ENCODE data around the gene CPXM2. TPM values are rescaled to one million over a fixed set of nuclear protein-coding genes. Genes with fewer than 3 reads are reported as not detected.

Gene CPXM2
- polyA plus RNA-seq, 2 of the 4 experiments (the other 2 are of a cell fraction), result not detected

DNA sequence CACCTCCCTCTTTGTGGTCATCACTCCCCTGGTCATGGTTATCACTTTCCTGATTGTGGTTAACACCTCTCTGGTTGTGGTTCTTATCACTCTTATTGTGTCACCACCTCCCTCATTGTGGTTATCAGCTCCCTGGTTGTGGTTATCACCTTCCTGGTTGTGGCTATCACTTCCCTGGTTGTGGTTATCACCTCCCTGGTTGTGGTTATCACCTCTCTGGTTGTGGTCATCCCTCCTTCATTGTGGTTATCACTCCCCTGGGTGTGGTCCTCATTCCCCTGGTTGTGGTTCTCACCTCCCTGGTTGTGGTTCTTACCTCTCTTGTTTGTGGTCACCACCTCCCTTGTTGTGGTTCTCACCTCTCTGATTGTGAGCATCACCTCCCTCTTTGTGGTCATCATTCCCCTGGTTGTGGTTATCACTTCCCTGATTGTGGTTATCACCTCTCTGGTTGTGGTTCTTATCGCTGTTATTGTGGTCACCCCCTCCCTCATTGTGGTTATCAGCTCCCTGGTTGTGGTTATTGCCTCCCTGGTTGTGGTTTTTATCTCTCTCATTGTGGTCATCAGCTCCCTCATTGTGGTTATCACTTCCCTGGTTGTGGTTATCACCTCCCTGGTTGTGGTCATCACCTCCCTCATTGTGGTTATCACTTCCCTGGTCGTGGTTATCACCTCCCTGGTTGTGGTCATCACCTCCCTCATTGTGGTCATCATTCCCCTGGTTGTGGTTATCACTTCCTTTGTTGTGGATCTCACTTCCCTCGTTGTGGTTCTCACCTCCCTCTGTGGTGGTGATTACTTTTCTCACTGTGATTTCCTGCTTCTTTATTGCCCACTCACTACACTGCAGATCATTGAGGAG is 118.7 kb downstream of the CPXM2 start:
- CTCF ChIA-PET, result no interaction called here
- Histone ChIP-seq H3K9me3 (no peaks in the 10 kb centered on the region), H3K4me3 (no peak overlapping the region), H3K27ac (no peak overlapping the region), H3K4me1 (no peaks in the 10 kb centered on the region), H3K4me2 (no peak overlapping the region)
- DNase-seq (ENCODE audit: low read depth in 1 of 2, low spot score in 1 of 2), result no peak
- ATAC-seq, result no peak
- 9% methylated on average over 3 of the region's 3 CpGs for WGBS (ENCODE audit: missing lambda C conversion rate)
- no peak for FAIRE-seq
- POLR2A ChIA-PET, result no interaction called here
- TF ChIP-seq CHD4 (IDR thresholded peaks at IDR 0.05; ENCODE audit: borderline replicate concordance), result no peak
- no peak for TF ChIP-seq PHF8 (IDR thresholded peaks at IDR 0.05; ENCODE audit: borderline replicate concordance, low read depth)
- no peak for TF ChIP-seq FOSL2 (IDR thresholded peaks at IDR 0.05)
- TF ChIP-seq FOSL2 (CRISPR knock-in tag; IDR thresholded peaks at IDR 0.05), result no peak
- no peak for TF ChIP-seq NFE2L2 (conservative IDR thresholded peaks at IDR 0.05; ENCODE audit: low read length)
- TF ChIP-seq SREBF2 (IDR thresholded peaks at IDR 0.05), result no peak
- no peak for TF ChIP-seq RFX5 (IDR thresholded peaks at IDR 0.05)
- TF ChIP-seq CBX8 (IDR thresholded peaks at IDR 0.05), result no peak
- TF ChIP-seq HDAC2 (IDR thresholded peaks at IDR 0.05), result no peak
- TF ChIP-seq BHLHE40 (IDR thresholded peaks at IDR 0.05; ENCODE audit: low read depth, low read length), result no peak
- TF ChIP-seq MAFK (IDR thresholded peaks at IDR 0.05; ENCODE audit: partially characterized antibody), result no peak

DNA sequence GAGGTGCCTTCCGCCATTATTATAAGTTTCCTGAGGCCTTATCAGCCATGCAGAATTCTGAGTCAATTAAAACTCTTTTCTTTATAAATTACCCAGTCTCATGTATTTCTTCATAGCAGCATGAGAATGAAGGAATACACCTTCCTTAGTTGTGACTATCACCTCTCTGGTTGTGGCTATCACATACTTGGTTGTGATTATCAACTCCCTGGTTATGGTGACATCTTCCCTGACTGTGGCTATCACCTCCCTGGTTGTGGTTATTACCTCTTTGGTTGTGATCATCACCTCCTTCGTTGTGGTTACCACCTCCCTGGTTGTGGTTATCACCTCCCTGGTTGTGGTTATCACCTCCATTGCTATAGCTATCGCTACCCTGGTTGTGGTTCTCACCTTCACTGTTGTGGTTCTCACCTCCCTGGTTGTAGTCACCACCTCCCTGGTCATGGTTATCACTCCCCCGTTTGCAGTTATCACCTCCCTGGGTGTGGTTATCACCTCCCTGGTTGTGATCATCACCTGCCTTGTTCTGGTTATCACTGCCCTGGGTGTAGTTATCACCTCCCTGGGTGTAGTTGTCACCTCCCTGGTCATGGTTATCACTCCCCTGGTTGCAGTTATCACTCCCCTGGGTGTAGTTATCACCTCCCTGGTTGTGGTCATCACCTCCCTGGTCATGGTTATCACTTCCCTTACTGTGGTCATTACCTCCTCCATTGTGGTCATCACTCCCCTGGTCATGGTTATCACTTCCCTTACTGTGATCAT is 119.5 kb downstream of the CPXM2 start:
- DNase-seq (ENCODE audit: low read depth in 1 of 2, low spot score in 1 of 2) (no peak), ATAC-seq (no peak), FAIRE-seq (no peak)
- ChIA-PET POLR2A (no interaction called here), CTCF (no interaction called here)
- Histone ChIP-seq H3K9me3 (no peaks in the 10 kb centered on the region), H3K4me3 (no peak overlapping the region), H3K4me2 (no peak overlapping the region), H3K4me1 (no peaks in the 10 kb centered on the region), H3K27ac (no peak overlapping the region)
- 13% methylated on average over 4 of the region's 4 CpGs for WGBS (ENCODE audit: missing lambda C conversion rate)
- no peak for TF ChIP-seq ZNF302 (CRISPR knock-in tag; IDR thresholded peaks at IDR 0.05)

DNA sequence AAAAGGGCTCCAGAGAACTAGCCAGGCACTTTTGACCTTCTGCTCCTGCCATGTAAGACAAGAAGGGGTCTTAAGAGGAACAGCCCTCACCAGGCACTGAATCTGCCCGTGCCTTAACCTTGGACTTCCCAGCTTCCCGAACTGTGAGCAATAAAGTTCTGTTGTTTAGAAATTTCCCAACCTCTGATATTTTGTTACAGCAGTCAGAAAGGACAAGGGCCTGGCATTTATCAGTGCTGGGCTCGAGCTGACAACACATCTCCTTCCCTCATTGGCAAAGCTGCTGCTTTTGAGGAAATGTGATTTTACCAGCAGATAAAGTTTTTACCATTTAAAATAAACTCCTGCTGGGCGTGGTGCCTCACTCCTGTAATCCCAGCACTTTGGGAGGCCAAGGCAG is 122.0 kb downstream of the CPXM2 start:
- Histone ChIP-seq H3K4me2 (no peak overlapping the region), H3K4me3 (no peak overlapping the region), H3K4me1 (no peaks in the 10 kb centered on the region), H3K27ac (no peak overlapping the region), H3K9me3 (no peaks in the 10 kb centered on the region)
- WGBS (ENCODE audit: missing lambda C conversion rate), result 0% methylated on average over 4 of the region's 4 CpGs
- ATAC-seq (no peak), FAIRE-seq (no peak), DNase-seq (ENCODE audit: low read depth in 1 of 2, low spot score in 1 of 2) (no peak)
- CTCF ChIA-PET, result no interaction called here
- POLR2A ChIA-PET, result no interaction called here
- TF ChIP-seq CHD4 (IDR thresholded peaks at IDR 0.05; ENCODE audit: borderline replicate concordance) (no peak), MYC (IDR thresholded peaks at IDR 0.05; ENCODE audit: borderline replicate concordance, low read length) (no peak), KDM5A (IDR thresholded peaks at IDR 0.05) (no peak), RARB (CRISPR knock-in tag; IDR thresholded peaks at IDR 0.05) (no peak)

DNA sequence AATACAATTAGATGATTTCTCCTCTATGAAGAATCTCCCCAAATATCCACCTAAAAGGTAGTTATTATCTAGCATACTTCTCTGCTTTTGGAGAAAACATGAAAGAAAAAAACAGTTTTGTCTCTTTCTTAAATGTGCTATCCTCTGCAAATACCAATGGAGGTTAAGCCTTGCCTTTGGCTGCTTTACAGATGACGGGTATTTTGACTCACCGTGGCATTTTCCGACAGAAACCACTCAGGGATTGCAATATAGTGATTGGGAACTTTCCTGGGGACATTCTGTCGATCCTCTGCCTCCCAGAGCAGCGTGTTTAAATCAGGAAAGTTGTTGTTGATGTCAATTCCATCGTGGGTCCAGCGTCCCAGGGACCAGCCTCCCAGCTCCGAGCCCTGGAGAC is 124.8 kb downstream of the CPXM2 start:
- Histone ChIP-seq H3K4me1 (no peaks in the 10 kb centered on the region), H3K4me3 (no peak overlapping the region), H3K4me2 (no peak overlapping the region), H3K27ac (no peak overlapping the region), H3K9me3 (no peaks in the 10 kb centered on the region)
- DNase-seq (ENCODE audit: low read depth in 1 of 2, low spot score in 1 of 2) (no peak), ATAC-seq (no peak), FAIRE-seq (no peak)
- 3% methylated on average over 7 of the region's 8 CpGs for WGBS (ENCODE audit: missing lambda C conversion rate)
- TF ChIP-seq, protein P1, sequence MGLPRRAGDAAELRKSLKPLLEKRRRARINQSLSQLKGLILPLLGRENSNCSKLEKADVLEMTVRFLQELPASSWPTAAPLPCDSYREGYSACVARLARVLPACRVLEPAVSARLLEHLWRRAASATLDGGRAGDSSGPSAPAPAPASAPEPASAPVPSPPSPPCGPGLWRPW (IDR thresholded peaks at IDR 0.05), result no peak
- TF ChIP-seq HEYL (CRISPR knock-in tag; IDR thresholded peaks at IDR 0.05) (no peak), BHLHE40 (IDR thresholded peaks at IDR 0.05; ENCODE audit: low read depth, low read length) (no peak), HOXB5 (CRISPR knock-in tag; IDR thresholded peaks at IDR 0.05) (no peak), RARB (CRISPR knock-in tag; IDR thresholded peaks at IDR 0.05) (no peak), CBX8 (IDR thresholded peaks at IDR 0.05) (no peak), ZNF302 (CRISPR knock-in tag; IDR thresholded peaks at IDR 0.05) (no peak), JUN (IDR thresholded peaks at IDR 0.05) (no peak), RNF2 (IDR thresholded peaks at IDR 0.05; ENCODE audit: borderline replicate concordance, low read depth) (no peak), RCOR1 (IDR thresholded peaks at IDR 0.05; ENCODE audit: low read depth, low read length) (no peak), POLR2A (IDR thresholded peaks at IDR 0.05; ENCODE audit: low read length) (no peak), EHMT2 (IDR thresholded peaks at IDR 0.05; ENCODE audit: low read depth) (no peak), KDM5A (IDR thresholded peaks at IDR 0.05) (no peak), SMC3 (IDR thresholded peaks at IDR 0.05) (no peak)
- TF ChIP-seq, protein P2, sequence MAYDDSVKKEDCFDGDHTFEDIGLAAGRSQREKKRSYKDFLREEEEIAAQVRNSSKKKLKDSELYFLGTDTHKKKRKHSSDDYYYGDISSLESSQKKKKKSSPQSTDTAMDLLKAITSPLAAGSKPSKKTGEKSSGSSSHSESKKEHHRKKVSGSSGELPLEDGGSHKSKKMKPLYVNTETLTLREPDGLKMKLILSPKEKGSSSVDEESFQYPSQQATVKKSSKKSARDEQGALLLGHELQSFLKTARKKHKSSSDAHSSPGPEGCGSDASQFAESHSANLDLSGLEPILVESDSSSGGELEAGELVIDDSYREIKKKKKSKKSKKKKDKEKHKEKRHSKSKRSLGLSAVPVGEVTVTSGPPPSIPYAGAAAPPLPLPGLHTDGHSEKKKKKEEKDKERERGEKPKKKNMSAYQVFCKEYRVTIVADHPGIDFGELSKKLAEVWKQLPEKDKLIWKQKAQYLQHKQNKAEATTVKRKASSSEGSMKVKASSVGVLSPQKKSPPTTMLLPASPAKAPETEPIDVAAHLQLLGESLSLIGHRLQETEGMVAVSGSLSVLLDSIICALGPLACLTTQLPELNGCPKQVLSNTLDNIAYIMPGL (CRISPR knock-in tag; IDR thresholded peaks at IDR 0.05; ENCODE audit: borderline replicate concordance), result no peak
- TF ChIP-seq, protein P3, sequence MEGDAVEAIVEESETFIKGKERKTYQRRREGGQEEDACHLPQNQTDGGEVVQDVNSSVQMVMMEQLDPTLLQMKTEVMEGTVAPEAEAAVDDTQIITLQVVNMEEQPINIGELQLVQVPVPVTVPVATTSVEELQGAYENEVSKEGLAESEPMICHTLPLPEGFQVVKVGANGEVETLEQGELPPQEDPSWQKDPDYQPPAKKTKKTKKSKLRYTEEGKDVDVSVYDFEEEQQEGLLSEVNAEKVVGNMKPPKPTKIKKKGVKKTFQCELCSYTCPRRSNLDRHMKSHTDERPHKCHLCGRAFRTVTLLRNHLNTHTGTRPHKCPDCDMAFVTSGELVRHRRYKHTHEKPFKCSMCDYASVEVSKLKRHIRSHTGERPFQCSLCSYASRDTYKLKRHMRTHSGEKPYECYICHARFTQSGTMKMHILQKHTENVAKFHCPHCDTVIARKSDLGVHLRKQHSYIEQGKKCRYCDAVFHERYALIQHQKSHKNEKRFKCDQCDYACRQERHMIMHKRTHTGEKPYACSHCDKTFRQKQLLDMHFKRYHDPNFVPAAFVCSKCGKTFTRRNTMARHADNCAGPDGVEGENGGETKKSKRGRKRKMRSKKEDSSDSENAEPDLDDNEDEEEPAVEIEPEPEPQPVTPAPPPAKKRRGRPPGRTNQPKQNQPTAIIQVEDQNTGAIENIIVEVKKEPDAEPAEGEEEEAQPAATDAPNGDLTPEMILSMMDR (IDR thresholded peaks at IDR 0.05), result no peak
- TF ChIP-seq, protein P4, sequence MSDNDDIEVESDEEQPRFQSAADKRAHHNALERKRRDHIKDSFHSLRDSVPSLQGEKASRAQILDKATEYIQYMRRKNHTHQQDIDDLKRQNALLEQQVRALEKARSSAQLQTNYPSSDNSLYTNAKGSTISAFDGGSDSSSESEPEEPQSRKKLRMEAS (IDR thresholded peaks at IDR 0.05), result no peak
- POLR2A ChIA-PET, result no interaction called here
- CTCF ChIA-PET, result no interaction called here
